MCF 10A (cell line): Measurements from ENCODE around the gene DDX47. TPM values are rescaled to one million over a fixed set of nuclear protein-coding genes. Genes with fewer than 3 reads are reported as not detected.
"Not testable (repeated sequence)": the region's sequence is repeated elsewhere in the genome, so short reads cannot be mapped to it uniquely, and the experiment has no call there.

ENCODE experiments used
- BruUV-seq: library from RNA; stranded (reverse); fragments of 400-500 nt; replicated peaks from 2 replicates; lab custom pipeline; 2021; lab: Mats Ljungman, UMichigan
- CTCF ChIA-PET: fragments of 300-600 bp; sonication (Branson Sonifier 250); formaldehyde crosslinking; extraction: SDS; loops from one replicate; lab custom pipeline; 2021; ENCODE audit warnings: antibody characterized with exemption, inconsistent platforms; lab: Yijun Ruan, JAX
- POLR2A ChIA-PET: fragments of 300-600, 350-650 bp; sonication (Branson Sonifier 250); formaldehyde crosslinking; extraction: SDS; loops from one replicate; lab custom pipeline; 2020; ENCODE audit warnings: antibody characterized with exemption, inconsistent platforms; lab: Yijun Ruan, JAX
- DNase-seq: peaks from one replicate; pipeline ENCODE4 v3.0.0-alpha.2; 2018; ENCODE audit not compliant: unreplicated experiment
- H3K27ac Mint-ChIP-seq: one replicate; pipeline ENCODE4 v1.8.0; 2022; ENCODE audit warnings: mild to moderate bottlenecking, low read depth, mixed read lengths; ENCODE audit not compliant: unreplicated experiment
- H3K27me3 Mint-ChIP-seq: one replicate; pipeline ENCODE4 v1.8.0; 2022; ENCODE audit warnings: mixed read lengths; ENCODE audit not compliant: insufficient read depth, unreplicated experiment
- H3K36me3 Mint-ChIP-seq: one replicate; pipeline ENCODE4 v1.8.0; 2022; ENCODE audit warnings: mild to moderate bottlenecking, moderate library complexity, mixed read lengths; ENCODE audit not compliant: insufficient read depth, unreplicated experiment
- H3K4me1 Mint-ChIP-seq: one replicate; pipeline ENCODE4 v1.8.0; 2022; ENCODE audit warnings: mixed read lengths; ENCODE audit not compliant: insufficient read depth, unreplicated experiment
- H3K4me3 Mint-ChIP-seq: one replicate; pipeline ENCODE4 v1.8.0; 2022; ENCODE audit warnings: mild to moderate bottlenecking, moderate library complexity, mixed read lengths; ENCODE audit not compliant: unreplicated experiment
- H3K9me3 Mint-ChIP-seq: one replicate; pipeline ENCODE4 v1.8.0; 2022; ENCODE audit warnings: mixed read lengths; ENCODE audit not compliant: unreplicated experiment
- CTCF ChIP-seq: fragments of 200-600 bp; IDR thresholded peaks from one replicate; pipeline ENCODE4 v1.8.0; 2022; ENCODE audit warnings: antibody characterized with exemption, mild to moderate bottlenecking; ENCODE audit not compliant: unreplicated experiment
- intact Hi-C: fragments of 100-400 bp; cut with micrococcal nuclease; formaldehyde crosslinking; loops from 2 replicates; pipeline ENCODE4 v1.14.1; 2022
- total RNA-seq: library from RNA; stranded (reverse); gene quantifications from 2 replicates; pipeline ENCODE4 v1.2.3, GENCODE V29; 2022

The DDX47 gene
- total RNA-seq, 1 experiment from 2014 or later, result 47.7 TPM

GRCh38 chr12:12817616-12818015, 4.5 kb downstream of the DDX47 start:
- no peak for TF ChIP-seq CTCF
- CTCF ChIA-PET, result interaction anchor here (0.6 to 1.6 kb wide), 4 partner anchors 19 to 226 kb away, joined by 3 to 8 read pairs (median 4); no protein-coding TSS in a partner anchor
- H3K27me3 Mint-ChIP-seq, result no peaks in the 10 kb centered on the region
- BruUV-seq, result no TSS peak
- H3K36me3 Mint-ChIP-seq, result peaks cover 65% of the 10 kb centered on the region
- POLR2A ChIA-PET, result interaction anchor here (0.6 to 1.6 kb wide), 5 partner anchors 12 to 653 kb away, joined by 3 to 6 read pairs (median 3); no protein-coding TSS in a partner anchor
- H3K9me3 Mint-ChIP-seq, result no peaks in the 10 kb centered on the region
- DNase-seq, result no peak
- peaks cover 46% of the 10 kb centered on the region for H3K4me1 Mint-ChIP-seq
- no peak overlapping the region for H3K4me3 Mint-ChIP-seq
- intact Hi-C loops, result no loop called here
- peak overlapping the region; percentile 71 for H3K27ac Mint-ChIP-seq

- Mint-ChIP-seq H3K9me3 (no peaks in the 10 kb centered on the region), H3K4me3 (no peak overlapping the region)
Observed at GRCh38 chr12:12818701-12819100, 5.6 kb downstream of the DDX47 start.

GRCh38 chr12:12819221-12819620, 6.1 kb downstream of the DDX47 start:
- Mint-ChIP-seq H3K9me3 (no peaks in the 10 kb centered on the region), H3K27me3 (no peaks in the 10 kb centered on the region), H3K4me1 (peaks cover 46% of the 10 kb centered on the region), H3K36me3 (peaks cover 70% of the 10 kb centered on the region), H3K27ac (peak overlapping the region; percentile 71), H3K4me3 (no peak overlapping the region)
- CTCF ChIA-PET, result interaction anchor here (0.6 to 1.8 kb wide), 7 partner anchors 14 to 1680 kb away, joined by 3 to 16 read pairs (median 3); no protein-coding TSS in a partner anchor
- intact Hi-C loops, result no loop called here
- no peak for TF ChIP-seq CTCF
- no TSS peak for BruUV-seq
- DNase-seq, result no peak
- POLR2A ChIA-PET, result interaction anchor here (0.8 to 1.6 kb wide), 6 partner anchors 10 to 82 kb away, joined by 3 to 11 read pairs (median 6); no protein-coding TSS in a partner anchor

More at GRCh38 chr12:12818701-12819100, 5.6 kb downstream of the DDX47 start:
- CTCF ChIA-PET, result interaction anchor here (0.6 to 1.8 kb wide), 6 partner anchors 13 to 1680 kb away, joined by 3 to 16 read pairs (median 3); no protein-coding TSS in a partner anchor
- POLR2A ChIA-PET, result interaction anchor here (1.2 to 1.6 kb wide), 5 partner anchors 11 to 83 kb away, joined by 3 to 11 read pairs (median 6); no protein-coding TSS in a partner anchor
- intact Hi-C loops, result no loop called here
- Mint-ChIP-seq H3K4me1 (peaks cover 46% of the 10 kb centered on the region), H3K27ac (peak overlapping the region; percentile 71), H3K27me3 (no peaks in the 10 kb centered on the region), H3K36me3 (peaks cover 70% of the 10 kb centered on the region)
- no TSS peak for BruUV-seq
- no peak for TF ChIP-seq CTCF
- no peak for DNase-seq

GRCh38 chr12:12819752-12820311, 6.7 kb downstream of the DDX47 start:
- intact Hi-C loops, result no loop called here
- peak overlapping the region; percentile 27 for H3K4me3 Mint-ChIP-seq
- peaks cover 70% of the 10 kb centered on the region for H3K36me3 Mint-ChIP-seq
- no peaks in the 10 kb centered on the region for H3K27me3 Mint-ChIP-seq
- CTCF ChIA-PET, result interaction anchor here (0.8 to 1.8 kb wide), 6 partner anchors 14 to 68 kb away, joined by 3 to 16 read pairs (median 3); no protein-coding TSS in a partner anchor
- DNase-seq, result peak; percentile 53
- no peak for TF ChIP-seq CTCF
- no TSS peak for BruUV-seq
- peaks cover 44% of the 10 kb centered on the region for H3K4me1 Mint-ChIP-seq
- H3K27ac Mint-ChIP-seq, result peak overlapping the region; percentile 71
- POLR2A ChIA-PET, result interaction anchor here (0.8 to 1.4 kb wide), 6 partner anchors 9 to 82 kb away, joined by 3 to 11 read pairs (median 4); no protein-coding TSS in a partner anchor
- H3K9me3 Mint-ChIP-seq, result no peaks in the 10 kb centered on the region

- H3K9me3 Mint-ChIP-seq, DNase-seq, H3K4me3 Mint-ChIP-seq, H3K27me3 Mint-ChIP-seq, BruUV-seq, intact Hi-C loops: not testable (repeated sequence)
- Mint-ChIP-seq H3K27ac (peak overlapping the region; percentile 71), H3K36me3 (peaks cover 74% of the 10 kb centered on the region), H3K4me1 (peaks cover 38% of the 10 kb centered on the region)
- POLR2A ChIA-PET, result interaction anchor here (0.5 to 1.1 kb wide), 2 partner anchors 8 to 163 kb away, joined by 3 to 4 read pairs; no protein-coding TSS in a partner anchor
- CTCF ChIA-PET, result interaction anchor here (1.1 to 1.8 kb wide), 4 partner anchors 15 to 31 kb away, joined by 3 to 16 read pairs (median 4); no protein-coding TSS in a partner anchor
Observed at GRCh38 chr12:12820376-12820775, 7.2 kb downstream of the DDX47 start.
